Memory B cell (primary cell): ENCODE results near the gene UNC79.
"Not testable (repeated sequence)": the region's sequence is repeated elsewhere in the genome, so short reads cannot be mapped to it uniquely, and the experiment has no call there.

Source experiments
- ATAC-seq: fragments of 150-1000 bp; cut with Tn5 transposase; 2 replicates; pipeline ENCODE4 v1.10.0; 2021; ENCODE audit warnings: low read depth, mild to moderate bottlenecking, moderate library complexity
- DNase-seq, 2 donors: peaks; one replicate each; pipeline ENCODE4 v3.0.0; 2022; ENCODE audit warnings: low spot score in 2 of 2
- H3K27ac Mint-ChIP-seq: one replicate; pipeline ENCODE4 v1.8.0; 2022; ENCODE audit warnings: mild to moderate bottlenecking, moderate library complexity, mixed read lengths
- H3K27me3 Mint-ChIP-seq: one replicate; pipeline ENCODE4 v1.8.0; 2022; ENCODE audit warnings: mixed read lengths
- H3K36me3 Mint-ChIP-seq: one replicate; pipeline ENCODE4 v1.8.0; 2022; ENCODE audit warnings: mild to moderate bottlenecking, mixed read lengths
- H3K4me1 Mint-ChIP-seq: one replicate; pipeline ENCODE4 v1.8.0; 2022; ENCODE audit warnings: mixed read lengths
- H3K4me3 Mint-ChIP-seq: one replicate; pipeline ENCODE4 v1.8.0; 2022; ENCODE audit warnings: mild to moderate bottlenecking, moderate library complexity, mixed read lengths
- H3K9me3 Mint-ChIP-seq: one replicate; pipeline ENCODE4 v1.8.0; 2022; ENCODE audit warnings: mixed read lengths

The UNC79 gene

GRCh38 chr14:93525216-93525615 is 94.5 kb downstream of the UNC79 start:
- not testable (repeated sequence) for H3K27me3 Mint-ChIP-seq, H3K36me3 Mint-ChIP-seq, ATAC-seq, H3K4me3 Mint-ChIP-seq, H3K27ac Mint-ChIP-seq, DNase-seq, H3K4me1 Mint-ChIP-seq
- peaks cover 12% of the 10 kb centered on the region for H3K9me3 Mint-ChIP-seq

DNA sequence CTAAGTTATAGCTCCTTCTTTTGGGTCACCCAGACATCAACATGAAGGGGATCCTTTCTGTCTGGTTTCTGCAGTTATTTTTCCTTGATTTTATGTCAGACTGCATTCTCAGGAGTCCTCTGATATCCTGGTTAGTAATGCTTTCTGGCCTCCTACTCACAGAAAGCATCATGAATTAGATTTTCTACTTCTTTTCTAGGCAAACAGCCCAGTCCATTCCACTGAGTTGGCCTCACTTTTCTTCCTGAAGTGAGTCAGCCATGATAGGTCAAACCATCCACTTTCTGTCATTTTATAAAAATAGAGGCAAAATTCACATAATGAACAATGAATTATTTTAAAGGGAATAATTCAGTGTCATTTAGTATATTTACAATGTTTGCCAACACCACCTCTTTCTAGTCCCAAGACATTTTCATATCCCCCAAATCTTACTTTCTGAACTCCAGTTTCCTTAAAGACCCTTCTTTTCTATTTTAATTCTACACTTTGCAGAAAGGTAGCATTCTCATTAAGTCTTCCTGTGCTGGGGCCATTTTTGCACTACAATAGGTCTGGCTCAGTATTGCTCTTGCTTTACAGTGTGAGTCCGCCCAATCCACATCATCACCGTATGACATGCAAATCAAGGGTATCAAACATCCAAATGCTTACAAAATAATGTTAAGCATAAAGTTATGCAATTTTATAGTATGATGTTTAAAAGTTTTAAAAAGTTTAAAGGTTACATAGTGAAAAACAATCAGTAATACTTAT is 95.1 kb downstream of the UNC79 start:
- Mint-ChIP-seq H3K36me3 (no peaks in the 10 kb centered on the region), H3K9me3 (peaks cover 7% of the 10 kb centered on the region), H3K4me1 (no peaks in the 10 kb centered on the region), H3K27ac (no peak overlapping the region), H3K27me3 (peaks cover 2% of the 10 kb centered on the region), H3K4me3 (no peak overlapping the region)
- ATAC-seq (no peak), DNase-seq (no peak)

DNA sequence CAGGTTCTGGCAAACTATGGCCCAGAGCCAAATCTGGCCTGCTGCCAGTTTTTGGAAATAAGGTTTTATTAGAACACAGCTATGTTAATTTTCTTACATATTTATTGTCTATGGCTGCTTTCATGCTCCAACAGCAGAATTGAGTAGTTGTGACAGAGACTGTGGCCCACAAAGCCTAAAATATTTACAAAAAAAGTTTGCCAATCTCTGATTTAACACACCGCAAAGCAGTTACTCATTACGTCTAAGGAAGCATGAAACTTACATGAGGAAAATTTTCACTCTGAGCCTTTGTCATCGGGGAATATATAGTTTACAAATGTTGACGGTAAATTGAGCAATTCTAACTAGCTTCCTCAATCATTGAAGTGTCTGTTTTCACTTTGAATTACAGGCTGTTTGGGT is 96.5 kb downstream of the UNC79 start:
- Mint-ChIP-seq H3K4me1 (no peaks in the 10 kb centered on the region), H3K36me3 (no peaks in the 10 kb centered on the region), H3K9me3 (no peaks in the 10 kb centered on the region), H3K27me3 (peaks cover 2% of the 10 kb centered on the region), H3K4me3 (no peak overlapping the region), H3K27ac (no peak overlapping the region)
- ATAC-seq = peak; percentile 34
- DNase-seq = no peak

- Mint-ChIP-seq H3K9me3 (no peaks in the 10 kb centered on the region), H3K36me3 (no peaks in the 10 kb centered on the region), H3K27ac (no peak overlapping the region), H3K4me1 (peaks cover 11% of the 10 kb centered on the region), H3K4me3 (no peak overlapping the region), H3K27me3 (peaks cover 2% of the 10 kb centered on the region)
- ATAC-seq (no peak), DNase-seq (no peak)
Measured at GRCh38 chr14:93528884-93529558, 98.3 kb downstream of the UNC79 start.

DNA sequence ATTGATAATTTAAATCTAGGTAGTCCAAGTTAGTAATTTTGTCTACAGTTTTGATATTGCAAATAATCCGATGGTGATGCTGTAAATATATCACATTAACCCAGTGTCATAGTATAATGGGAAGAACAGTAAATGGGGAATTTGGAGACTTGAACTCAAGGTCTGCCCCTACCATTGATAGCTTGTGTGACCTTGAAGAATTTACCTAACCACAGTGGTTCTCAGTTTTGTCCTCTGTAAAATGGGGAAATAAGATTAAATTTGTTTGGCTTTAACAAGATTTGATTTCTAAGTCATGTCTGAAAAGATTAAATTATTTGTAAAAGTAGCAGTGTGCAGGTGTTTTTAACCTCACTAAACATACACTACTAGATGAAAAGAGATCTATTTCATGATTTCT is 100.9 kb downstream of the UNC79 start:
- Mint-ChIP-seq H3K36me3 (no peaks in the 10 kb centered on the region), H3K27me3 (peaks cover 2% of the 10 kb centered on the region), H3K4me1 (peaks cover 18% of the 10 kb centered on the region), H3K9me3 (no peaks in the 10 kb centered on the region), H3K4me3 (no peak overlapping the region), H3K27ac (no peak overlapping the region)
- DNase-seq (no peak), ATAC-seq (no peak)

DNA sequence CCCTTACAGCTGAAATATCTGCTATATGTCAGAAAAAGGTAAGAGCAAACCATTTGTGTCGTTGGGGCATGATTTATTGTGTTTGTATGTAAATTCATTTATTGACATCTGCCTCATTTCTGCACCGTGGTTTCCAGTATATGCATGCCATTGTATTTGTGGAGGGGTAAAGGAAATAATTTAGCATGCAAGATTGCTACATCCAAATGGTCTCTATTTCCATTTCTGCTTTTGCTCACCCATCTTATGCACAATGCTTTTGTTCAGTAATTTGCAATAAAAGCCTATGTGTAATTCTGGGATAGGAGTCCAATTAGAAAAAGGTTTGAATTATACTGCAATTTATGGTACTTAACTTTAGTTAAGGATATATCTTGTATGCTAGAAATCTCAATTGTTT is 101.8 kb downstream of the UNC79 start:
- peaks cover 2% of the 10 kb centered on the region for H3K27me3 Mint-ChIP-seq
- H3K4me1 Mint-ChIP-seq = peaks cover 18% of the 10 kb centered on the region
- no peak overlapping the region for H3K4me3 Mint-ChIP-seq
- H3K27ac Mint-ChIP-seq = peak overlapping the region; percentile 5
- no peaks in the 10 kb centered on the region for H3K9me3 Mint-ChIP-seq
- DNase-seq (no peak), ATAC-seq (no peak)
- H3K36me3 Mint-ChIP-seq = no peaks in the 10 kb centered on the region

DNA sequence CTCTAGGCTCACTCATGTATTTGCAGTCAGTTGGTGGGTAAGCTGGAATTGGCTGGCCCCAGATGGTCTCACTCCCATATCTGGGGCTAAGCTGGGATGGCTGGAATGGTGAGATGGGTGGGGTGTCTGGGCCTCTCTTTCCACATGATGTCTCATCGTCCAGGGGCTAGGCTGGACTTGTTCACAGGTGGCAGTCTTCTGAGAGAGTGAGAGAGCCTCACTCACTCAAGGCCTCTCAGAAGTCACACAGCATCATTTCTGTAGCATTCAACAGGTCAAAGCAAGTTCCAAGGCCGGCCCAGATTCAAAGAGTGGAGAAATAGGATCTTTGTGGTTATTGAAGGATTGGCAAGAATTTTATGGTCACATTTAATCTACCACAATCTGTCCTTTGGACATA is 102.7 kb downstream of the UNC79 start:
- Mint-ChIP-seq H3K27me3 (peaks cover under 1% of the 10 kb centered on the region), H3K4me3 (no peak overlapping the region), H3K27ac (no peak overlapping the region), H3K36me3 (no peaks in the 10 kb centered on the region), H3K9me3 (no peaks in the 10 kb centered on the region), H3K4me1 (peaks cover 18% of the 10 kb centered on the region)
- ATAC-seq (no peak), DNase-seq (no peak)

- ATAC-seq (peak; percentile 98), DNase-seq (peak in 1 of 2 donors; percentile 26)
- H3K9me3 Mint-ChIP-seq = no peaks in the 10 kb centered on the region
- peaks cover 18% of the 10 kb centered on the region for H3K4me1 Mint-ChIP-seq
- no peaks in the 10 kb centered on the region for H3K27me3 Mint-ChIP-seq
- H3K4me3 Mint-ChIP-seq = peak overlapping the region; percentile 28
- peak overlapping the region; percentile 35 for H3K27ac Mint-ChIP-seq
- H3K36me3 Mint-ChIP-seq = no peaks in the 10 kb centered on the region
Measured at GRCh38 chr14:93533842-93534241, 103.1 kb downstream of the UNC79 start.

GRCh38 chr14:93535537-93535936 is 104.8 kb downstream of the UNC79 start:
- Mint-ChIP-seq H3K4me1 (peaks cover 18% of the 10 kb centered on the region), H3K27me3 (no peaks in the 10 kb centered on the region), H3K36me3 (no peaks in the 10 kb centered on the region), H3K4me3 (no peak overlapping the region), H3K27ac (no peak overlapping the region), H3K9me3 (no peaks in the 10 kb centered on the region)
- DNase-seq (no peak), ATAC-seq (no peak)

GRCh38 chr14:93536945-93537344 is 106.2 kb downstream of the UNC79 start:
- H3K4me3 Mint-ChIP-seq = no peak overlapping the region
- H3K27ac Mint-ChIP-seq = no peak overlapping the region
- no peaks in the 10 kb centered on the region for H3K9me3 Mint-ChIP-seq
- no peak for ATAC-seq
- no peaks in the 10 kb centered on the region for H3K27me3 Mint-ChIP-seq
- DNase-seq = no peak
- H3K4me1 Mint-ChIP-seq = peaks cover 18% of the 10 kb centered on the region
- H3K36me3 Mint-ChIP-seq = no peaks in the 10 kb centered on the region

DNA sequence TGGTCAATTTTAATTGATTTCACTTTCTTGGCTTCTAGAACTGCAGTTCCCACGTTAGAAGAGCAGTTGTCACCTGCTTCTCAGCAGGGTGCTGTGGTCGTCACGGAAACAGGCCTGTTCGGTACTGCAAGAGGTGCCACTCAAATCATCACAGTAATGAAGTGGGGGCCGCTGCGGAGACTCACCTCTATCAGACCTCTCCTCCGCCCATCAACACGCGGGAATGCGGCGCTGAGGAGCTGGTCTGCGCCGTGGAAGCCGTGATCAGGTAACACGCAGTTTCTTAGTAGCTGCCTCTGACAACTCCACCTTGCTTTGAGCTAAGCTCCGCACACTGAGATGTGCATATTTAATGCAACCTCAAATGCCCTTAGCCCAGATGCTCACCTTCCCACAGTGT is 107.2 kb downstream of the UNC79 start:
- ATAC-seq = no peak

GRCh38 chr14:93538413-93538812 is 107.7 kb downstream of the UNC79 start:
- Mint-ChIP-seq H3K4me3 (no peak overlapping the region), H3K27ac (no peak overlapping the region), H3K36me3 (no peaks in the 10 kb centered on the region), H3K9me3 (no peaks in the 10 kb centered on the region), H3K4me1 (peaks cover 13% of the 10 kb centered on the region), H3K27me3 (no peaks in the 10 kb centered on the region)
- no peak for DNase-seq
- no peak for ATAC-seq

More for the DNA sequence above, 107.2 kb downstream of the UNC79 start:
- Mint-ChIP-seq H3K27ac (no peak overlapping the region), H3K9me3 (no peaks in the 10 kb centered on the region), H3K4me1 (peaks cover 14% of the 10 kb centered on the region), H3K36me3 (no peaks in the 10 kb centered on the region), H3K27me3 (no peaks in the 10 kb centered on the region), H3K4me3 (no peak overlapping the region)
- DNase-seq = no peak

GRCh38 chr14:93540235-93540634 is 109.5 kb downstream of the UNC79 start:
- H3K36me3 Mint-ChIP-seq = no peaks in the 10 kb centered on the region
- H3K4me1 Mint-ChIP-seq = no peaks in the 10 kb centered on the region
- H3K9me3 Mint-ChIP-seq = no peaks in the 10 kb centered on the region
- peaks cover 2% of the 10 kb centered on the region for H3K27me3 Mint-ChIP-seq
- H3K27ac Mint-ChIP-seq = no peak overlapping the region
- no peak for ATAC-seq
- H3K4me3 Mint-ChIP-seq = no peak overlapping the region
- DNase-seq = no peak

- H3K36me3 Mint-ChIP-seq = no peaks in the 10 kb centered on the region
- H3K4me3 Mint-ChIP-seq = no peak overlapping the region
- peaks cover 6% of the 10 kb centered on the region for H3K27me3 Mint-ChIP-seq
- DNase-seq (no peak), ATAC-seq (no peak)
- no peak overlapping the region for H3K27ac Mint-ChIP-seq
- H3K9me3 Mint-ChIP-seq = no peaks in the 10 kb centered on the region
- H3K4me1 Mint-ChIP-seq = no peaks in the 10 kb centered on the region
Measured at GRCh38 chr14:93543766-93544165, 113.0 kb downstream of the UNC79 start.

DNA sequence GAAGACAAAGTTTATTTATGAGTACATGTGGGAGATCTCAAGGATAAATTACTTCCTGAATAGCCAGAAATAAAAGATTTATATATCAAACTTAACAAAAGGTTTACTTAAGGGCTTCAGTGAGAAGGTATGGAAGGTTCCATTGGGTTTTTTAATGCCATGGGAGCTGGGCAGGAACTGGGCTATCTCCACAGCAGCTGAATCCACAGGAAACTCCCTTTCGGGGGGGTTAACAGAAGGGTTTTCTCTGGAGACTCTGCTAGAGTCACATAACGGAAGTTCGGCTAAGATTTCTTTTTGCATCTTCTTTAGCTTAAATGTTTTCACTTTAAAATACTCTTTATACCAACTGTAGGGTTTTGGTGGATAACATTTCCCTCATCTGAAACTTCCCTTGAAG is 113.5 kb downstream of the UNC79 start:
- ATAC-seq (no peak), DNase-seq (no peak)
- Mint-ChIP-seq H3K4me3 (no peak overlapping the region), H3K36me3 (no peaks in the 10 kb centered on the region), H3K4me1 (no peaks in the 10 kb centered on the region), H3K9me3 (no peaks in the 10 kb centered on the region), H3K27me3 (peaks cover 6% of the 10 kb centered on the region), H3K27ac (no peak overlapping the region)
